Measurements from ENCODE around the gene CR1.
"Not testable (repeated sequence)": the region's sequence is repeated elsewhere in the genome, so short reads cannot be mapped to it uniquely, and the experiment has no call there.

CR1 gene

DNA sequence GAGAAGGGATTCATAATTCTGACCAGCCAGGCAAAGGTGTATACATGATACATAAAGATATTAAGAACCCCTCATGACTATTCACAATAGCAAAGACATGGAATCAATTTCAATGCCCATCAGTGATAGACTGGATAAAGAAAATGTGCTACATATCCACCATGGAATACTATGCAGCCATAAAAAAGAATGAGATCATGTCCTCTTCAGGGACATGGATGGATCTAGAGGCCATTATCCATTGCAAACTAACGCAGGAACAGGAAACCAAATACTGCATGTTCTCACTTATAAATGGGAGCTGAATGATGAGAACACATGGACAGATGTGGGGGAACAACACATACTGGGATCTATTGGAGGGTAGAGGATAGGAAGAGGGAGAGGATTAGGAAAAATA lies 170.4 kb downstream of the CR1 start:
- H3K36me3 ChIP-seq (ENCODE audit: insufficient read depth, low read length): no peaks in the 10 kb centered on the region
- H3K4me3 ChIP-seq (ENCODE audit: low read length): no peak overlapping the region
- H3K4me1 ChIP-seq (ENCODE audit: insufficient read depth, low read length): no peaks in the 10 kb centered on the region
- no peak overlapping the region for H2AFZ ChIP-seq (ENCODE audit: low read depth, low read length)
- H3K9me3 ChIP-seq (ENCODE audit: low read length): no peaks in the 10 kb centered on the region
- peaks cover 3% of the 10 kb centered on the region for H3K27me3 ChIP-seq (ENCODE audit: insufficient read depth, low read length)

DNA sequence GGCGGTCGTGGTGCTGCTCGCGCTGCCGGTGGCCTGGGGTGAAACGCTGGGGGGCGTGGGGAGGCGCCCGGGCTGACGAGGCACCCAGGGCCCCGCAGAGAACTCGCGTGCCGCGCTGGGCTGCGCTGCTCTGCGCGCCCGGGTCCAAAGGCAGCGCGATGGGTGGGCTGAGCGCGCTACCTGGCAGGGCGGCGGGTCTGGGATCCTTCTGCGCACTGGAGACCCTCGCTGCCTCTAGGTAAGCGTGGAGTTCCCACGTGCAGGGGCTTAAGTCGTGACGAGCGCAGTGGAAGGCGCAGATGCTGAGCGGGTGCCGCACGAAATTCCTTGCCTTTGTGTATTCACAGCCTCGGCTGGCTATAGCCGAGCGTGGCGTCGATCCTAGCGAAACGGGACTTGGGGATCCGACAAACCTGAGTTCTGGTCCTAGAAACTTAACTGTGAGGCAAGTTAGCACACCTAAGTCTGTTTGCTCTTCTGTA lies 173.6 kb downstream of the CR1 start:
- no peaks in the 10 kb centered on the region for H3K4me1 ChIP-seq (ENCODE audit: insufficient read depth, low read length)
- peaks cover 3% of the 10 kb centered on the region for H3K27me3 ChIP-seq (ENCODE audit: insufficient read depth, low read length)
- H3K36me3 ChIP-seq (ENCODE audit: insufficient read depth, low read length): no peaks in the 10 kb centered on the region
- H3K9me3 ChIP-seq (ENCODE audit: low read length): no peaks in the 10 kb centered on the region
- H3K4me3 ChIP-seq (ENCODE audit: low read length): no peak overlapping the region
- no peak overlapping the region for H2AFZ ChIP-seq (ENCODE audit: low read depth, low read length)

DNA sequence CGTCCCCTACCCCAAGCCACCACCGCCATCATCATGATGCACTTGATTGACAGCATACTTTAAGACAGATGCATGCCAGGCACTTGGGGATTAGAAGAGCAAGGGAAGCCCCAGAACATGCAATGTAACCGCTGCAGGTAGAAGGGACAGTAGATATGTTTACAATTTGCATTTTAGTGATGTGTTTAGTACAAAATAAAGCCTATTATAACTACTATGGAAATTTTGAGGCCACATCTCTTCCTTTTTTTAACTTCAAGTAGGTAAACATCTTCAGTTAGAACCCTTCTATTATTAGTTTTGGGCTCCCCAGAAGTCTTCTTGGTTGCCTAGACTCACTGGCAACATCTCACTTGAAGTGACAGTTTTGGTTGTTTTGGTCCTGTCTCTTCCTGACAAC lies 174.2 kb downstream of the CR1 start:
- Histone ChIP-seq H3K9me3 (ENCODE audit: low read length) (no peaks in the 10 kb centered on the region), H3K4me1 (ENCODE audit: insufficient read depth, low read length) (no peaks in the 10 kb centered on the region), H3K27me3 (ENCODE audit: insufficient read depth, low read length) (peaks cover 3% of the 10 kb centered on the region), H2AFZ (ENCODE audit: low read depth, low read length) (no peak overlapping the region), H3K36me3 (ENCODE audit: insufficient read depth, low read length) (no peaks in the 10 kb centered on the region), H3K4me3 (ENCODE audit: low read length) (no peak overlapping the region)

DNA sequence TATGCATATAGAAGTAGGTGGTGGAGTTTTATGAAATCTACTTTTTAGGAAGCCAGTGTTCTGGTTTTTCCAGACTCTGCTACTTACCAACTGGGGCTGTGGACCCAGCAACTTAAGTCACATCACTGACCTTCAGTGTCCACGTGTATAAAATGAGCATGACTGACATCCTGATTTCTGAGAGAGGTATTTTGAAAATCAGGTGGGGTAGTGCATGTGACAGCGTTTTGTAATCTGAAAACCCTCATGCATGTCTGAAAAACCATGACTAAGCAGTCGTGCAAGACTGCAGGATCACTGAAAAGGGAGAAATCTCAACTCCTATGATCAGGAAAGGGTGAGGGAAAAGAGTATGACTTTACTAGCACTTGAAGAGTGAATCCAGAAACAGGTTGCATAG lies 175.0 kb downstream of the CR1 start:
- H3K36me3 ChIP-seq (ENCODE audit: insufficient read depth, low read length): no peaks in the 10 kb centered on the region
- H3K9me3 ChIP-seq (ENCODE audit: low read length): no peaks in the 10 kb centered on the region
- H3K27me3 ChIP-seq (ENCODE audit: insufficient read depth, low read length): peaks cover 3% of the 10 kb centered on the region
- no peak overlapping the region for H3K4me3 ChIP-seq (ENCODE audit: low read length)
- no peak overlapping the region for H2AFZ ChIP-seq (ENCODE audit: low read depth, low read length)
- H3K4me1 ChIP-seq (ENCODE audit: insufficient read depth, low read length): no peaks in the 10 kb centered on the region

DNA sequence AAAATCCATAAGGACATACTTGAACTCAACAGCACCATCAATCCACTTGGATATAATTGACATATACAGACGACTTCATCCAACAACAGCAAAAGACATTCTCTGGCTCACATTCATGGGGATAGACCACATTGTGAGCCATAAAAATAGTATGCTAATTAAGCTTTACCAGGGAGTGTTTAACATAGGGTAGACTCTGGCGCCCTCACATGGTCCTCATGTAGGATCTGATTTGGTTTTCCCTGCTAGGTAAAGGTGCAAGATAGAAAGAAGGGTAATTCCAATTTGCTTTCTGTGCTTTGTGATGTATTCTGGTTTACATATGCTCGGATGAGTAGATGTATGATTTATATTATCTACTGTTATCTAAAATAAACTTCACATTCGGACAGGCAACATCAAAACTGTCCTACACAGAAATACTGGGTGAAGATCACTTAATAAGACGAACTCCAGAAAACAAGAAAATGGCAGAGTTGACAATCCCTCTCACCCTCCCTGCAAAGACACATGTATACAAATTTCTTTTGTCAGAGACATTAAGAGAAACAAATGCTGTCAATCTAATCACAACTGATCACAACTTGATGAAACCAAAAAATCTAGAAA lies 176.7 kb downstream of the CR1 start:
- Histone ChIP-seq H3K9me3 (ENCODE audit: low read length) (no peaks in the 10 kb centered on the region), H3K4me1 (ENCODE audit: insufficient read depth, low read length) (no peaks in the 10 kb centered on the region), H2AFZ (ENCODE audit: low read depth, low read length) (no peak overlapping the region), H3K27me3 (ENCODE audit: insufficient read depth, low read length) (peaks cover 3% of the 10 kb centered on the region), H3K36me3 (ENCODE audit: insufficient read depth, low read length) (no peaks in the 10 kb centered on the region), H3K4me3 (ENCODE audit: low read length) (no peak overlapping the region)

DNA sequence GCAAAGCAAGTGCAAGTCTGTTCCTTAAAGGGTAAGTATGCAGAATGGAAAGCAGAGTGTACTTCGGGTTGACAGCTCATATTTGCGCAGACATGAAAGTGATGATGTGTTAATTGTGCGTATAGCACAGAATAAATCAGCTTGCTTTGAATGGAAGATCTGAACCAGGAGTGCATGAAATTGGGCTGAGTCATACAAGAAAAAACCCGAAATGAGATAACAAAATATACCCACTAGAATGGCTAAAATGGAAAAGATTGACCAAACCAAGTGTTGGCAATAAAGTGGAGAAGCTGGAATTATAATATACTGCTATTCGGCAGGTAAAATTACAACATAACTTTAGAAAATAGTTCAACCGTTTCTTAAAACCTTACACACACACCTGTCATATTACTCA lies 177.4 kb downstream of the CR1 start:
- H3K4me3 ChIP-seq (ENCODE audit: low read length): no peak overlapping the region
- H2AFZ ChIP-seq (ENCODE audit: low read depth, low read length): no peak overlapping the region
- no peaks in the 10 kb centered on the region for H3K4me1 ChIP-seq (ENCODE audit: insufficient read depth, low read length)
- H3K27me3 ChIP-seq (ENCODE audit: insufficient read depth, low read length): peaks cover 3% of the 10 kb centered on the region
- no peaks in the 10 kb centered on the region for H3K9me3 ChIP-seq (ENCODE audit: low read length)
- H3K36me3 ChIP-seq (ENCODE audit: insufficient read depth, low read length): no peaks in the 10 kb centered on the region

DNA sequence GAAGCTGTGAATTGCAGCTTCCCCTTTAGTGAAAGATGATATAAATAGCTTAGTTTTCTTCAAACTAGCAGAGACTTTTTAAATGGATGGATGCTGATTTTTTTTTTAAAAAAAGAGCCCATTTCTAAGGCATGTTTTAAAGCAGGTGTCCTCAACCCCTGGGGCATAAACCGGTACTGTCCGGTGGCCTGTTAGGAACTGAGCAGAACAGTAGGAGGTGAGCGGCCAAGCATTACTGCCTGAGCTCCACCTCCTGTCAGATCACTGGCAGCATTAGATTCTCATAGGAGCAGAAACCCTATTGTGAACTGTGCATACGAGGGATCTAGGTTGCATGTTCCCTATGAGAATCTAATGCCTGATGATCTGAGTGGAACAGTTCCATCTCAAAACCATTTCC lies 180.2 kb downstream of the CR1 start:
- no peaks in the 10 kb centered on the region for H3K36me3 ChIP-seq (ENCODE audit: insufficient read depth, low read length)
- no peak overlapping the region for H2AFZ ChIP-seq (ENCODE audit: low read depth, low read length)
- H3K9me3 ChIP-seq (ENCODE audit: low read length): no peaks in the 10 kb centered on the region
- no peaks in the 10 kb centered on the region for H3K4me1 ChIP-seq (ENCODE audit: insufficient read depth, low read length)
- H3K4me3 ChIP-seq (ENCODE audit: low read length): no peak overlapping the region
- no peaks in the 10 kb centered on the region for H3K27me3 ChIP-seq (ENCODE audit: insufficient read depth, low read length)

DNA sequence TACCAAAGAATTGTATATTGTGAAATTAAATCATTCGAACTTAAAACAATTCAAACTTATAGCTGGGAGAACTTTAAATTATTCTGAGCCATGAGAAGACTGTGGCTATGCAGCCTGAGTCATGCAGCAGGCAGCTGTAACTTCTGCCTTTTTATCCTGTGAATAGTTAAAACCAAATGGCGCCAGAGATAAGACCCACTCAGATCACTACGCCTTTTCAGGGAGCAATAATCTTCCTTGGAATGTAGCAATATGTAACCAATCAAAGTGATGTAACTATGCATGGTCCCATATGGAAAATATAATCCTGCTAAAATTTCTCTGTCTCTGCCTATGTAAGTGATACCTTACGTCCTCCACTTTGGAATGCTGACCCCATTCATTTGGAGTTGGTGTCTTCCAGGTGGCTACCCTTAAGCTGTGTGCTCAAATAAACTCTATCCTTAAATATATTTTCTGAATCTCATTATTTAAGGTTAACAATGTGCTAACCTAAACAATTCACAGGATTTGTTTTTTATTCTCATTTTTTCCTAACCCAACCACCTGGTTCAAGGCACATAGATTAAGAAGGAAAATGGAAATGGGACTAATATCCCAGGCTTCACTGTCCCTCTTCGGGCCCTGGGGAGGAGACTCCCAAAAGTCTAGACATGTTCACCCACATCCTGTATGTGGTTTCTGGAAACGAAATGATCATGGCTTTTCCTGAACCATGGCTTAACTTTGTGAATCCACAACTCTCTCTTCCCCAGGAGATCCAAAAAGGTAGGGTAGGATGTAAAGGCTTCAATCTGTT lies 184.8 kb downstream of the CR1 start:
- not testable (repeated sequence) for H3K4me1 ChIP-seq (ENCODE audit: insufficient read depth, low read length); H3K36me3 ChIP-seq (ENCODE audit: insufficient read depth, low read length); H3K9me3 ChIP-seq (ENCODE audit: low read length); H2AFZ ChIP-seq (ENCODE audit: low read depth, low read length); H3K27me3 ChIP-seq (ENCODE audit: insufficient read depth, low read length); H3K4me3 ChIP-seq (ENCODE audit: low read length)

DNA sequence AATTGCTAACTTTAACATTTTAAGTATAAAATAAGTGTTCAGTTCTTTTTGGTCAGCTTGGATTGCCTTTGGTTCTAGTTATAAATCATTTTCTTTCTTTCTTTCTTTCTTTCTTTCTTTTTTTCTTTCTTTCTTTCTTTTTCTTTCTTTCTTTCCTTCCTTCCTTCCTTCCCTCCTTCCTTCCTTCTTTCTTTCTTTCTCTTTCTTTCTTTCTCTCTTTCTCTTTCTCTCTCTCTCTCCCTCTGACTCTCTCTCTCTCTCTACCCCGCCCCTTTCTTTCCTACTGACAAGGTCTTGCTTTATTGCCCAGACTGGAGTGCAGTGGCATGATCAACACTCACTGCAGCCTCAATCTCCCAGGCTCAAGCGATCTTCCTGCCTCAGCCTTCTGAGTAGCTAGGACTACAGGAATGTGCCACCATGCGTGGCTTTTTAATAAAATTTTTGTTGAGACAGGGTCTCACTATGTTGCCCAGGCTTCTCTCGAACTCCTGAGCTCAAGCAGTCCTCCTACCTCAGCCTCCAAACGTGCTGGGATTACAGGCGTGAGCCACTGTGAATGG lies 187.0 kb downstream of the CR1 start:
- H3K27me3 ChIP-seq (ENCODE audit: insufficient read depth, low read length); H3K9me3 ChIP-seq (ENCODE audit: low read length); H3K36me3 ChIP-seq (ENCODE audit: insufficient read depth, low read length); H2AFZ ChIP-seq (ENCODE audit: low read depth, low read length); H3K4me3 ChIP-seq (ENCODE audit: low read length); H3K4me1 ChIP-seq (ENCODE audit: insufficient read depth, low read length): not testable (repeated sequence)

DNA sequence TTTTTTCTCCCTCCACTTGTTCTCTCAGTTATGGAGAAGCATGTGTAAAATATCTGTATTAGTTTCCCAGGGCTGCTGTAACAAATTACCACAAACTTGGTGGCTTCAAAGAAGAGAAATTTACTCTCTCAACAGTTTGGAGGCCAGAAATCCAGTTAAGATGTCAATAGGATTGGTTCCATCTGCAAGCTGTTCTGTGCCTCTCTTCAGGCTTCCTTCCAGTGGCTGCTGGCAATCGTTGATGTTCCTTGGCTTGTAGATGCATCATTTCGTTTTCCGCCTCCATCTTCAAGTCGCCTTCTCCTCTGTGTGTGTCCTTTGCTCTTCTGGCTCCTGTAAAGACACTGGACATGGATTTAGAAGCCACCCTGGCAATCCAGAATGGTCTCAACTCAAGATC lies 194.6 kb downstream of the CR1 start:
- not testable (repeated sequence) for H2AFZ ChIP-seq (ENCODE audit: low read depth, low read length); H3K27me3 ChIP-seq (ENCODE audit: insufficient read depth, low read length); H3K4me1 ChIP-seq (ENCODE audit: insufficient read depth, low read length); H3K4me3 ChIP-seq (ENCODE audit: low read length); H3K36me3 ChIP-seq (ENCODE audit: insufficient read depth, low read length); H3K9me3 ChIP-seq (ENCODE audit: low read length)

DNA sequence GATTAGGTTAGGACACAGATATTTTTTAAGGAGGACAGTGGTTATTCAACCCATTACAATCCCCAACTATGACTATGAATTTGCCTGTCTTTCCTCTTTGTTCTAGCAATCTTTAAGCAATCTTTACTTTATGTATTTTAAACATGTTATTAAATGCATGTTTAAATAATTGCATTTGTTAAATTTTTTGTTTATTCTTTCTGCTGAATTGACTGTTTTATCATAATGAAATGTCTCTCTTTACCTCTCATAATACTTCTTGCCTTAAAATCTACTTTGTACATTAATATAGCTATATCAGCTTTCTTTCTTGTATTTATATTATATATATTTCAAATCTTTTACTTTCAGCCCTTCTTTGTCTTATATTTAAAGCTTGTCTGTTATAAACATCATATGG lies 195.1 kb downstream of the CR1 start:
- H3K36me3 ChIP-seq (ENCODE audit: insufficient read depth, low read length): no peaks in the 10 kb centered on the region
- no peak overlapping the region for H2AFZ ChIP-seq (ENCODE audit: low read depth, low read length)
- H3K27me3 ChIP-seq (ENCODE audit: insufficient read depth, low read length): peaks cover 5% of the 10 kb centered on the region
- no peaks in the 10 kb centered on the region for H3K9me3 ChIP-seq (ENCODE audit: low read length)
- no peak overlapping the region for H3K4me3 ChIP-seq (ENCODE audit: low read length)
- H3K4me1 ChIP-seq (ENCODE audit: insufficient read depth, low read length): no peaks in the 10 kb centered on the region

Data from neuron (in vitro differentiated cells).